GM12891 (cell line): ENCODE results near the gene ARHGEF9.

Source experiments
- PAX5 ChIP-seq: IDR thresholded peaks from 2 replicates; pipeline ENCODE4 v1.6.1; 2011; ENCODE audit warnings: low read length, moderate library complexity, mild to moderate bottlenecking; ENCODE audit not compliant: insufficient read depth, severe bottlenecking
- POLR2A ChIP-seq: IDR thresholded peaks from 2 replicates; pipeline ENCODE4 v1.6.1; 2011; ENCODE audit warnings: low read depth, low read length, control low read depth
- POLR2AphosphoS5 ChIP-seq: IDR thresholded peaks from 2 replicates; pipeline ENCODE4 v1.6.1; 2011; ENCODE audit warnings: low read depth, low read length, control low read depth
- TAF1 ChIP-seq: IDR thresholded peaks from 2 replicates; pipeline ENCODE4 v1.6.1; 2011; ENCODE audit warnings: low read depth, low read length, control low read depth

DNA sequence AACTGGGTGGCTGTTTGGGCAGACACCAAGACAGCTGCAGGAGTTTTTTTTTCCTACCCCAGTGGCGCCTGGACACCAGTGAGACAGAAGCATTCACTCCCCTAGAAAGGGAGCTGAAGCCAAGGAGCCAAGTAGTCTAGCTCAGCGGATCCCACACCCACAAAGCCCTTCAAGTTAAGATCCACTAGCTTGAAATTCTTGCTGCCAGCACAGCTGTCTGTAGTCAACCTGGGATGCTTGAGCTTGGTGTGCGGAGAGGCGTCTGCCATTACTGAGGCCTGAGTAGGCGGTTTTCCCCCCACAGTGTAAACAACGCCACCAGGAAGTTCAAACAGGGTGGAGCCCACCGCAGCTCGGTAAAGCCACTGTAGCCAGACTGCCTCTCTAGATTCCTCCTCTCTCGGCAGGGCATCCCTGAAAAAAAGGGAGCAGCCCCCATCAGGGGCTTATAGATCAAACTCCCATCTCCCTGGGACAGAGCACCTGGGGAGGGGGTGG is 171.4 kb downstream of the ARHGEF9 start:
- no peak for TF ChIP-seq POLR2A
- no peak for TF ChIP-seq TAF1
- no peak for TF ChIP-seq POLR2AphosphoS5
- no peak for TF ChIP-seq PAX5
